Mesothelial cell of epicardium (in vitro differentiated cells): Measurements from ENCODE around the gene ZNF446. TPM values are rescaled to one million over a fixed set of nuclear protein-coding genes. Genes with fewer than 3 reads are reported as not detected.

ENCODE experiments used
- DNase-seq, 2 experiments: peaks; one replicate each; pipeline ENCODE4 v3.0.0; 2021; ENCODE audit warnings: low spot score in 2 of 2; ENCODE audit not compliant: unreplicated experiment in 2 of 2
- H3K27ac Mint-ChIP-seq: 2 replicates; pipeline ENCODE4 v1.8.0; 2021; ENCODE audit warnings: mixed read lengths
- H3K27me3 Mint-ChIP-seq: 2 replicates; pipeline ENCODE4 v1.8.0; 2021; ENCODE audit warnings: low read depth, mixed read lengths
- H3K36me3 Mint-ChIP-seq: 2 replicates; pipeline ENCODE4 v1.8.0; 2021; ENCODE audit warnings: mixed read lengths
- H3K4me1 Mint-ChIP-seq: 2 replicates; pipeline ENCODE4 v1.8.0; 2021; ENCODE audit warnings: mixed read lengths
- H3K4me3 Mint-ChIP-seq: 2 replicates; pipeline ENCODE4 v1.8.0; 2021; ENCODE audit warnings: mild to moderate bottlenecking, moderate library complexity, mixed read lengths
- H3K9me3 Mint-ChIP-seq: 2 replicates; pipeline ENCODE4 v1.8.0; 2021; ENCODE audit warnings: mixed read lengths
- total RNA-seq: library from RNA; stranded (reverse); gene quantifications from 3 replicates; pipeline ENCODE4 v1.2.1, GENCODE V29; 2021
- TF ChIP-seq, protein P1 (sequence below): fragments of 200-600 bp; sonication (generic); IDR thresholded peaks from one replicate; pipeline ENCODE4 v1.5.0; 2021; ENCODE audit warnings: antibody characterized with exemption; ENCODE audit not compliant: unreplicated experiment

Gene ZNF446
- total RNA-seq, 1 donor from 2014 or later = 18.0 TPM

DNA sequence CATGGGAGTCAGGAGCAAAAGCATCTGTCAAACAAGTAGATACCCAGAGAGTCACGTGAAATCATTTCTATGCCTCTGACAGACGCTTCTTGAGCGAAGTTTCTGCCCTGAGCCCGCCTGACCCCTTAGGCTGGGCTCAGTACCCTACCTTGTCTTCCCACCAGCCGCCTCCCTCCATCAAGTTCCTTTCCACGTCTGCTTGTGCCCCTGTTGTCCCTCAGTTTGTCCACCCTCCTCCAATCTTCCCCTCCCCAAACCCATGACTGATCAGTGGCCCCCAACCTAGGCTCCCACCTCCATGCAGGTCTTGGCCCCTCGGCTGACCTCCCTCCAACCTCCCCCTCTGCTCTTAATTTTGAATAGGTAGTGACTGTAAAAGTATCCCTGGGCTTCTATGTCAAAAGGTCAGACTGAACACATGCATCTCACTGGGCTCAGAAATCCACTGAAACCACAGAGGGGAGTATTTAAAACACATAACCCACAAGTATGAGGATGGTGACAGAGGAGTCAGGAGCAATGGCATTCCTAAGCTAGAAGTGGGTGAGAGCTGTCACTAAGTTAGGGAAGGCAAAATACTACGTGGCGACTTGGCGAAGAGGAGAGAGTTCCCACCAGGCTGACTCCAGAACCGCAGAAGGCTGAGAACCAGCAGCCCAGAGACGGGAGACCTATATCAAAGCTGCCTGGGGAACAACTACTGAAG, 1.7 kb upstream of the ZNF446 start:
- Mint-ChIP-seq H3K4me3 (peak overlapping the region; percentile 46), H3K4me1 (peaks cover 11% of the 10 kb centered on the region), H3K9me3 (no peaks in the 10 kb centered on the region), H3K36me3 (peaks cover 3% of the 10 kb centered on the region), H3K27me3 (no peaks in the 10 kb centered on the region), H3K27ac (no peak overlapping the region)
- no peak for DNase-seq
- TF ChIP-seq, protein P1, sequence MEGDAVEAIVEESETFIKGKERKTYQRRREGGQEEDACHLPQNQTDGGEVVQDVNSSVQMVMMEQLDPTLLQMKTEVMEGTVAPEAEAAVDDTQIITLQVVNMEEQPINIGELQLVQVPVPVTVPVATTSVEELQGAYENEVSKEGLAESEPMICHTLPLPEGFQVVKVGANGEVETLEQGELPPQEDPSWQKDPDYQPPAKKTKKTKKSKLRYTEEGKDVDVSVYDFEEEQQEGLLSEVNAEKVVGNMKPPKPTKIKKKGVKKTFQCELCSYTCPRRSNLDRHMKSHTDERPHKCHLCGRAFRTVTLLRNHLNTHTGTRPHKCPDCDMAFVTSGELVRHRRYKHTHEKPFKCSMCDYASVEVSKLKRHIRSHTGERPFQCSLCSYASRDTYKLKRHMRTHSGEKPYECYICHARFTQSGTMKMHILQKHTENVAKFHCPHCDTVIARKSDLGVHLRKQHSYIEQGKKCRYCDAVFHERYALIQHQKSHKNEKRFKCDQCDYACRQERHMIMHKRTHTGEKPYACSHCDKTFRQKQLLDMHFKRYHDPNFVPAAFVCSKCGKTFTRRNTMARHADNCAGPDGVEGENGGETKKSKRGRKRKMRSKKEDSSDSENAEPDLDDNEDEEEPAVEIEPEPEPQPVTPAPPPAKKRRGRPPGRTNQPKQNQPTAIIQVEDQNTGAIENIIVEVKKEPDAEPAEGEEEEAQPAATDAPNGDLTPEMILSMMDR = no peak

GRCh38 chr19:58474997-58475713, 997 bp upstream of the ZNF446 start:
- Mint-ChIP-seq H3K4me3 (peak overlapping the region; percentile 93), H3K4me1 (peaks cover 11% of the 10 kb centered on the region), H3K9me3 (no peaks in the 10 kb centered on the region), H3K27ac (peak overlapping the region; percentile 95), H3K36me3 (peaks cover 3% of the 10 kb centered on the region), H3K27me3 (no peaks in the 10 kb centered on the region)
- TF ChIP-seq, protein P1 = no peak
- DNase-seq = no peak

- DNase-seq = no peak
- peaks cover 11% of the 10 kb centered on the region for H3K4me1 Mint-ChIP-seq
- H3K9me3 Mint-ChIP-seq = no peaks in the 10 kb centered on the region
- TF ChIP-seq, protein P1 = no peak
- H3K4me3 Mint-ChIP-seq = peak overlapping the region; percentile 93
- H3K27ac Mint-ChIP-seq = peak overlapping the region; percentile 92
- H3K27me3 Mint-ChIP-seq = no peaks in the 10 kb centered on the region
- H3K36me3 Mint-ChIP-seq = peaks cover 5% of the 10 kb centered on the region
Observed at GRCh38 chr19:58476498-58477015, 405 bp downstream of the ZNF446 start.

DNA sequence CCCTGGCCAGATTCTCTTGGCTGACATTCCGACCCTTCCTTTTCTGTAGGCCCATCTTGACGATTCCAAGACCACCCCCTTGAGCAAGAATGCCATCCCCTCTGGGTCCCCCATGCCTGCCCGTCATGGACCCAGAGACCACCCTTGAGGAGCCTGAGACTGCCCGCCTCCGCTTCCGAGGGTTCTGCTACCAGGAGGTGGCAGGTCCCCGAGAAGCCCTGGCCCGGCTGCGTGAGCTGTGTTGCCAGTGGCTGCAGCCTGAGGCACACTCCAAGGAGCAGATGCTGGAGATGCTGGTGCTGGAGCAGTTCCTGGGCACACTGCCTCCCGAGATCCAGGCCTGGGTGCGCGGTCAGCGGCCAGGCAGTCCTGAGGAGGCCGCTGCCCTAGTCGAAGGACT, 978 bp downstream of the ZNF446 start:
- Mint-ChIP-seq H3K27me3 (no peaks in the 10 kb centered on the region), H3K27ac (peak overlapping the region; percentile 92), H3K4me1 (peaks cover 11% of the 10 kb centered on the region), H3K36me3 (peaks cover 7% of the 10 kb centered on the region), H3K4me3 (peak overlapping the region; percentile 93), H3K9me3 (no peaks in the 10 kb centered on the region)
- TF ChIP-seq, protein P1 = no peak
- no peak for DNase-seq

DNA sequence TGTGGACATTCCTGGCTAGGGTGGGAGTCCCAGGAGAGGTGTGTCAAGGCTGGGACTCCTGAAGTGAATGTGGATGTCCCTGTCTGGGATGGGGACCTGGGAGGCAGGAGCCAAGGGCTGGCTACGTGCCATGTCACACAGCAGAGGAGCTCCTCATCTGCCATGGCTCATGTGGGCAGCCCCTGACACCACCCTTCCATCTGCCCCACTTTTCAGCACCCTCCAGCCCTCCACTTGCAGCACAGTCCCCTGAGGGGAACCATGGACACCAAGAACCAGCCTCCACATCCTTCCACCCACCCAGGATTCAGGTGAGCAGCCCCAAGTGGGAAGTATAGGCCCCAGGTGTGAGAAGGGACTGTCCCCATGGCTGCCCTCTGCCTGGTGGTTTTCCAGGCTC, 1.7 kb downstream of the ZNF446 start:
- H3K27ac Mint-ChIP-seq = no peak overlapping the region
- TF ChIP-seq, protein P1 = no peak
- no peak for DNase-seq
- no peaks in the 10 kb centered on the region for H3K9me3 Mint-ChIP-seq
- H3K4me1 Mint-ChIP-seq = peaks cover 11% of the 10 kb centered on the region
- peaks cover 8% of the 10 kb centered on the region for H3K36me3 Mint-ChIP-seq
- H3K27me3 Mint-ChIP-seq = no peaks in the 10 kb centered on the region
- H3K4me3 Mint-ChIP-seq = peak overlapping the region; percentile 37
